GM19468 (cell line): Measurements from ENCODE around the gene THOC7.

Experiments
- ATAC-seq: cut with Tn5 transposase; IDR thresholded peaks from one replicate; pipeline ENCODE4 v1.9.1; 2021; ENCODE audit warnings: mild to moderate bottlenecking, moderate library complexity, moderate number of reproducible peaks; ENCODE audit not compliant: unreplicated experiment; ENCODE audit errors: extremely low read depth

THOC7 gene

GRCh38 chr3:63880653-63881052 is 17.0 kb upstream of the THOC7 start:
- no peak for ATAC-seq

- no peak for ATAC-seq
These were observed 14.9 kb upstream of the THOC7 start for GRCh38 chr3:63878394-63879060.

- no peak for ATAC-seq
These were observed 14.3 kb upstream of the THOC7 start for GRCh38 chr3:63877737-63878393.

DNA sequence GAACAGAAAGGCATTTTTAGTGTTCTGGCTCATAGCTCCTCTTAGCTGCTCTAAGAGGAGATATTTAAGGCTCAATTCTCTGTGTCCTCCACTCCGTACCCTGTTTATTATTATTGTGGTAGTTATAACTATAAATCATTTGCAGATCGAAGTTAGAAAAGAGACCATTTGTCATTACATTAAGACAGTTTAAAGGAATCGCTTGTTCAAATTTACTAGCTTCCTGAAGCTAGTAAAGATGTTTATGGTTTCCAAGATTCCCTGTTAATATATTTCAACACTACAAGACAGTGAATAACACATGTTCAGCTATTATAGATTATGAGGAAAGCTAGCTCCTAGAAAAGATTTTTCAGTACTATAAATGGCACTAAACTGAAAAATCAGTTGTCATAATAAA is 12.7 kb upstream of the THOC7 start:
- ATAC-seq: no peak

GRCh38 chr3:63875510-63875909 is 11.9 kb upstream of the THOC7 start:
- ATAC-seq: no peak

GRCh38 chr3:63874769-63875168 is 11.2 kb upstream of the THOC7 start:
- no peak for ATAC-seq

- no peak for ATAC-seq
These were observed 8.7 kb upstream of the THOC7 start for GRCh38 chr3:63872135-63872924.

DNA sequence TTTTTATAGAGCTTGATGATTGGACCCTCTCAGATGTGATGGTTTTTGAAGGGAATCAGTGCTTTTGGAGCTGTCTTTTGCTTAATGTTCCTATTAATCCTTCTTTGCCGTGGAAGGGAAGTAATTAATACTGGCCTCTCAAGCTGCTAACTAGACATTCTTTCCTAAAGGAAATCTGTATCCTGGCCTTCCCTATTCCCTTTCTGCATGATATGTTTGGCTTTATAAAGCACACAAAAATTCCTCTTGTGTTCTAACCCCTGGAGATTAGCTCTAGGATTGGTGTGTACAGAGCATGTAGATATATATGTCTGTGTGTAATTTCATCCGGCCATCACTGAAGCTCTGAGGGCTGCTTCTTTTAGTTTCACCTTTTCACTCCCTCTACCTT is 7.0 kb upstream of the THOC7 start:
- no peak for ATAC-seq

DNA sequence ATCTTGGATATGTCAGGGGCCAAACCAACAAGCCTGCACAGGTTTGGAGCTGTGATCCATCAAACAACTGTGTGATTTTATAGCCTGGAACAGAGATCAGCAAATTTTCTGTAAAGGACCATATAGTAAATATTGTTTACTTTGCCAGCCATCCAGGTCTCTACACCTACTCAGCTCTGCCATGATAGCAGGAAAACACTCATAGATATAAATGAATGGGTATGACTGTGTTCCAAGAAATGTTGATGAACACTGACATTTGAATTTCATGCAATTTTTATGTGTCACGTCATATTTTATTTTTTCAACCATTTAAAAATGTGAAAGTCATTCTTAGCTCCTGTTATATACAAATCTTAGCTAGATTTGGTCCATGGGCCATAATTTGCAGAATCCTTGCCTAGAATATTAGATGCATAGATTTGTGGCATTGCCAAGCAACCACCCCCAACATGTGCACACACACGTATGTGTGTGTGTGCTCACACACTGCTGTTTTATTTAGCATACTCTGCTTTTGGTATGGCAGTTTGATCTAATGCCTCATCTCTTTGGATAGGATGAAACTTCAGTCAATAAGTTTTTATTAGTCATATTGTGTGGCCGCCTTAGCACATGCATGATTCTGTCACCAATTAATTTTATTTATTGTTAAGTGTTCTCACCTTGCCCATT is 6.5 kb upstream of the THOC7 start:
- no peak for ATAC-seq

GRCh38 chr3:63867225-63867624 is 3.6 kb upstream of the THOC7 start:
- no peak for ATAC-seq

- ATAC-seq: no peak
These were observed 1.3 kb upstream of the THOC7 start for GRCh38 chr3:63864965-63865327.

DNA sequence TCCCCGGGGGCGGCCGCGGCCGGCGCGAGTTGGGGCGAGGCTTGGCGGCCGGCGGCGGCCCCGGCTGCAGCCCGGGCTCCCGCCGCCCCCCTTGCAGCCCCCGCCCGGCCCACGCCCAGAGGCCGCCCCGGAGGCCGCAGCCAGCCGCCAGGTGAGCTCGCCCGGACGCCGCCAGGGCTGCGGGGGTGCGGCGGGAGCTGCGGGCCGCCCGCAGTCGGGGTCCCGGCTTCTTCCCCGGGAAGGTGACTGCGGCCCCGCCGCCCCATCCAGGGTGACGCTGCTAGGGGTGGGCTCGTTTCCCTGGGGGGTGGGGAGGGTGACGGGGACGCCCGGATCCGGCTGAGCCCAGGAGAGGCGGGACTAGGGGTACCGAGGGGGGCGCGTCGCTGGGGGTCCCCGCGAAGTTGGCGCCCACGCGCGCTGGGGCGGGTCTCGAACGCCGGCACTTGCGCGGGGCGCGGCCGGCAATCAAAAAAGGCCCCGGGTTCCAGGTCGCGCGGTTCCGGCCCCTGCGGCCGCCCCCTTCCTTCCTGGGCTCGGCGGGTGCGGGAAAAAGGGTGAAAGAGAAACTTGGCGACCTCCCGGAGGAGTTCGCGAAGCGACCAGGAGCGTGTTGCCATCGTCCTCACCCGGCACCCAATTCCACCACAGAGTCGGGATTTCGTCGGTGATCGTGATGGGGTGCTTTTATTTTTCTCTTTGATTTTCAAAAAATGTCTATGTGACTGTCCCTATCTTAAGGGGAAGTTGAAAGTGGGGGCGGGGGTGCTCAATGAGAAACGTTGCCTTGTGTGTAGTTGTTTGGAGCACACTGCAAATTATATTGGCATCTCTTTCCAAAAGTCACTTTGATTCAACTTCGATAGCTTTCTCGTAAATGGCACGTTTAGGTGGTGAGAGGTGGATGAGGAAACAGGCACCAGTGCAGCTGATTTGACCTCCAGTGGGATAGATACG is 681 bp upstream of the THOC7 start:
- peak; percentile 17 for ATAC-seq

GRCh38 chr3:63862804-63863149 is 828 bp downstream of the THOC7 start:
- no peak for ATAC-seq

- no peak for ATAC-seq
These were observed 2.3 kb downstream of the THOC7 start for GRCh38 chr3:63861306-63861705.

DNA sequence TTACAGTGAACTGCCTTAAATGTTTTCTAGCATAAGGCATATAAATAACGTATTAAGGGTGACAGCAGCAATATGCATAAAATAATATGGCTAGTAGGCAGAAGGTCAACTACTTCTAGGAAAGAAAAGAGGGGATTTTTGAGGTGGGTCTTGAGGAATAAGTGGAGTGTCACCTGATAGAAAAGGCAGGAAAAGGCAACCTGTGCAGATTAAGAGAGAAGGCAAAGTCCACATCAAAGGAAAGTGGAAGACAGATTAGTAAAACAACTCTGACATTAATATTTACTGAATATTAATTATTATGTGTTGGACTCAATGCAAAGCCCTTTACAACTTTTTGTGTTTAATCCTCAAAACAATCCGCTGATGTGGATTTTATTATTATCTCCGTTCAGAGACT is 2.8 kb downstream of the THOC7 start:
- ATAC-seq: no peak

GRCh38 chr3:63857311-63857710 is 6.3 kb downstream of the THOC7 start:
- ATAC-seq: no peak

DNA sequence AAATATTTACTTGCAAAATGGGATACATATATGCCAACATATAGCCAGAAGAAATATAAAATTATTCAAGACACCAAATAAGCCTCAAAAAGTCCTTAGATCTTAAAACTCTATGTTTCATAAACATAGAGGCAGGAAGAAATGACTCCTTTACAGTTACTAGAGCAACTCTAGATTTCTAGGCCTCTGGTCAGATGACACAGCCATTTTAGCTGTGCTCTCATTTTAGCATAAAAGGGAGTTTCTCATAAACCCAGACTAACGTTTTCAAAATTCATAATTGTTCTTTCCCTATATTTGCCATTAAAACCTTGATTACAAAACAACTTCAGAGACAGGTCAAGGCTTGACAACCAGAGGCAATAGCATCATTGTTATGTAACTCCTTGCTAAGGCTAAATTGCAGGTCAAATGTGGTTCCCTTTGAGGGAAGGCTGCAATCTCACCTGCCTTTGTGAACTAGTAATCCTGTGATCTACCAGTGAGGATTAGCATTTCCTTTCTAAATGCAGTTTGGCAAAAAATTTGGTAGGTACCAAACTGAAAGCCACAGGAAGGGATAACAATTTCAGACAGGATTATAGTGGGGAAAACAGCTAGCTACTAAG is 8.2 kb downstream of the THOC7 start:
- no peak for ATAC-seq

- ATAC-seq: no peak
These were observed 10.5 kb downstream of the THOC7 start for GRCh38 chr3:63853106-63853505.

DNA sequence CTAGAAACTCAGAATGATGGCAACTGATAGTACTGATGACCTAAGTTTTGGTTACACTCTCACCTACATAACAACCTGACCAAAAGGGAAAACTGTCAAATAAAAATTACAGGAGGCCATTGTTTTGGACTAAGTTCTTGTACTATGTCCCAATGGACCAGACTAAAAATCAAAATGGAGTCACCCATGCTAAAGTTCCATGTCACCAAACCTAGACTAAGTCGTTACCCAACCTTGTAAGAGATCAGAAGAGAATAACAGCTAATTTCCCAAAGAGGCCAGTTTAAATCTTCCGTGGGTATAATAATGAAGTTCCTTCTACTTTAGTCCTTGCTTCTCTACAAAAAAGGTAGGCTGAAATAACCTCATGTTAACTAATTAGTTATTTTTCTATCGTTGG is 12.3 kb downstream of the THOC7 start:
- no peak for ATAC-seq

GRCh38 chr3:63849175-63849574 is 14.4 kb downstream of the THOC7 start:
- no peak for ATAC-seq
